ENCODE results near the gene IFNL1.

DNA sequence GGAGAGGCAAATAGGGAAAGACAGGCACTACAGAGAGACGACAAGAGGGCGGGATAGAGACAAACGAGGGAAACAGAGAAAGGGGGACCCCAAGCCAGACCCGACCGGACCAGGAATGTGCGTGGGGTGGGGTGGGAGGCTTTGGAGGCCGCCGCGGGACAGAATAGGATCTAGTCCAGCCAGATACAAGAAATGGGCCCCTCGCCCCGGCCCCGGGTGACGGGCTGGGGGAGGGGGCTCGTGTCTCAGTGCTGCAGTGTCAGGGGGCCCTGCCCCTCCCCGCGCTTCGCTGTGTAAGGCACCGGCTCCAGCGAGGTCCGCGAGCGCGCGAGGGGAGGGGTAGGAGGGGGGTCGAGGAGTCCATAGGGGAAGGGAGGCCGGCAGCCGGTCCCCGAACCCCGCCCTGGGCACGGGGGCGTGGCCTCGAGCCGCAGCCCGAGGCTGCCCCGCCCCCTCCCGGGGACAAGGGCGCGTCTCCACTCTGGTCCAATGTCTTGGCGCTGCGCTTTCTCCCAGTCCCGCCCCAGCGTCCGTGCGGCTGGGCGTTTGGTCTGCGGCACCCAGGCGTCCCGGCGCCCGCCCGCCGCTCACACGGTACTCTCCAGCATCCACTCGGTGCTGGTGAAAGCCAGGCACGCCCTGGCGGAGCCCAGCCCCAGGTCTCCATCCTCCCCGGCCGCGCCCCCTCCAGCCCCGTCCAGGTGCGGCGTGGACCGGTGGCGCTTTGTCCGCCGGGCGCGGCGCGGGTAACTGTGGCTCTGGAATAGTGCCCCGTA lies 11.0 kb downstream of the IFNL1 start:
- TF ChIP-seq, protein P1, sequence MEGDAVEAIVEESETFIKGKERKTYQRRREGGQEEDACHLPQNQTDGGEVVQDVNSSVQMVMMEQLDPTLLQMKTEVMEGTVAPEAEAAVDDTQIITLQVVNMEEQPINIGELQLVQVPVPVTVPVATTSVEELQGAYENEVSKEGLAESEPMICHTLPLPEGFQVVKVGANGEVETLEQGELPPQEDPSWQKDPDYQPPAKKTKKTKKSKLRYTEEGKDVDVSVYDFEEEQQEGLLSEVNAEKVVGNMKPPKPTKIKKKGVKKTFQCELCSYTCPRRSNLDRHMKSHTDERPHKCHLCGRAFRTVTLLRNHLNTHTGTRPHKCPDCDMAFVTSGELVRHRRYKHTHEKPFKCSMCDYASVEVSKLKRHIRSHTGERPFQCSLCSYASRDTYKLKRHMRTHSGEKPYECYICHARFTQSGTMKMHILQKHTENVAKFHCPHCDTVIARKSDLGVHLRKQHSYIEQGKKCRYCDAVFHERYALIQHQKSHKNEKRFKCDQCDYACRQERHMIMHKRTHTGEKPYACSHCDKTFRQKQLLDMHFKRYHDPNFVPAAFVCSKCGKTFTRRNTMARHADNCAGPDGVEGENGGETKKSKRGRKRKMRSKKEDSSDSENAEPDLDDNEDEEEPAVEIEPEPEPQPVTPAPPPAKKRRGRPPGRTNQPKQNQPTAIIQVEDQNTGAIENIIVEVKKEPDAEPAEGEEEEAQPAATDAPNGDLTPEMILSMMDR (IDR thresholded peaks at IDR 0.05): no peak
- no peak for TF ChIP-seq POLR2A (IDR thresholded peaks at IDR 0.05)

Data from heart left ventricle (tissue), 13 donors.